ENCODE data around the gene WEE1.
"Not testable (repeated sequence)": the region's sequence is repeated elsewhere in the genome, so short reads cannot be mapped to it uniquely, and the experiment has no call there.

Gene WEE1

DNA sequence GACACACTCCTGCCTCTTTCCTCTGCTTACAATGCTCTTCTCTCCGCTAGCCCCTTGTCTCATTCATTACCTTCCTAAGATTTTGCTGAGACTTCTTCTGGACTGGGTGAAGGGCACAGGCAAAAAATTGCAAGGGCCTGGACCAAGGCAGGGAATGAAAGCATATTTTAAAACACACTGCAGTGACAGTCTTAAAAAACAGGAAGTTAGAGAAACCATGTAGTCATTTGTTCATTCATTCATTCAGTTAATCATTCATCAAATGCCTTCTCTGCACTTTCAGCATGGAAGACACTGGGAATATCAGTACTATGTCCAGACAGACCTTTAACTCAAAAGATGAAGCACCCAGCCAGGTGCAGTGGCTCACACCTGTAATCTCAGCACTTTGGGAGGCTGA lies 45.5 kb downstream of the WEE1 start:
- DNase-seq (ENCODE audit: extremely low read depth in 1 of 2, low read depth in 1 of 2): no peak

DNA sequence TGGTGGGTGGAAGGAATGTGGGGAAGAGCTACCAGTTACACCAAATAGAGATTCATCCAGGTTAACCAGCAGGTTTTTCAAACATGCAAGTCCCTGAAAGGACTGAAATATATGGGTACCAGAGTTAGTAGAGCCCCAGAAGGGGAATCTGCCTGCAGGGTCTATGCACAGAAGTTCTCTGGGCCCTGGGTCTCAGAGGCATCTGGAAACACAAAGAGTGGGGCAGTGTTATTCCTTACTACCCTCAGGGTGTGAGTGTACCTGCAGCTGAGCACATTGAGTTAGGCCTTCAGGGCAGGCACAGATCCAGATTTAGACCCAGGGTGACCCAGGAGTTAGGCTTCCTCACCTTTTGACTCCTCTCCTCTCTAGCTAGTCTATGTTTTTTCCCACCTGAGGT lies 46.5 kb downstream of the WEE1 start:
- DNase-seq (ENCODE audit: extremely low read depth in 1 of 2, low read depth in 1 of 2): no peak

DNA sequence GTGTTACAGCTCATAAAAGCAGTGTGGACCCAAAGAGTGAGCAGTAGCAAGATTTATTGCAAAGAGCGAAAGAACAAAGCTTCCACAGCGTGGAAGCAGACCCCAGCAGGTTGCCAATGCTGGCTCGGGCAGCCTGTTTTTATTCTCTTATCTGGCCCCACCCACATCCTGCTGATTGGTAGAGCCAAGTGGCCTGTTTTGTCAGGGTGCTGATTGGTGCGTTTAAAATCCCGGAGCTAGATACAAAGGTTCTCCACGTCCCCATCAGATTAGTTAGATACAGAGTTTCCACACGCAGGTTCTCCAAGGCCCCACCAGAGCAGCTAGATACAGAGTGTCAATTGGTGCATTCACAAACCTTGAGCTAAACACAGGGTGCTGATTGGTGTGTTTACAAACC lies 48.9 kb downstream of the WEE1 start:
- not testable (repeated sequence) for DNase-seq (ENCODE audit: extremely low read depth in 1 of 2, low read depth in 1 of 2)

DNA sequence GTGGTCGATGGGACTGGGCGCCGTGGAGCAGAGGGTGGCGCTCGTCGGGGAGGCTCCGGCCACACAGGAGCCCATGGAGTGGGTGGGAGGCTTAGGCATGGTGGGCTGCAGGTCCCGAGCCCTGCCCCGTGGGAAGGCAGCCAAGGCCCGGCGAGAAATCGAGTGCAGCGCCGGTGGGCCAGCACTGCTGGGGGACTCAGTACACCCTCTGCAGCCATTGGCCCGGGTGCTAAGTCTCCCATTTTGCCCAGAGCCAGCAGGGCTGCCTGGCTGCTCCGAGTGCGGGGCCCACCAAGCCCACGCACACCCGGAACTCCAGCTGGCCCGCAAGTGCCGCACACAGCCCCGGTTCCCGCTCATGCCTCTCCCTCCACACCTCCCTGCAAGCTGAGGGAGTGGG lies 49.6 kb downstream of the WEE1 start:
- not testable (repeated sequence) for DNase-seq (ENCODE audit: extremely low read depth in 1 of 2, low read depth in 1 of 2)

DNA sequence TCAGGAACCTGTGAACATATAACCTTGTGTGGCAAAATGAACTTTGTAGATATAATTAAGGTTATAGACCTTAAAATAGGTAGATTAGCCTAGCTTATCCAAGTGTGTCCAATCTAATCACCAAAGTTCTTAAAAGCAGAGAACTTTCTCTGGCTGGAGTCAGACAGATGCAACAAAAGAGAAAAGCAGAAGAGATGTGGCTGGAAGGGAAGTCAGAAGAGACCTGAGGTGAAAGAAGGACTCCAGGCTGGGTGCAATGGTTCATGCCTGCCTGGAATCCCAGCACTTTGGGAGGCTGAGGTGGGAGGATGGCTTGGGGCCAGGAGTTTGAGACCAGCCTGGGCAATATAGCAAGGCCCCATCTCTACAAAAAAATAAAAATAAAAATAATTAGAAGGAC lies 51.0 kb downstream of the WEE1 start:
- DNase-seq (ENCODE audit: extremely low read depth in 1 of 2, low read depth in 1 of 2): no peak

DNA sequence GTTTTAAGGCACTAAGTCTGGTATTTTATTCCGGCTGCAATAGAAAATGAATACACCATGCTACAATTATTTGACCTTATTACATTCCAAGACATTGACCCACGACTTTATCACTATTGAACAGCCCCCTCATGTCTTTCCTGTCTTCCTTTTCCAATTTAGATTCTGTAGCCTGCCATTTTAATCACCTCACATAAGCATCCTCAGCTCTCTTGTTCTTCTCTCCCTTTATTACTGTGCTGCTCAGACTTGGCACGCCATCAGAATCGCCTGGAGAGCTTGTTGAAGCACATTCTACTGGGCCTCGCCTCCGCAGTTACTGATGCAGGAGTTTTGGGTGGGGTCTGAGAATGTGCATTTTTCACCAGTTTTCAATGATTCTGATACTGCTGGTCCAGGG lies 51.7 kb downstream of the WEE1 start:
- DNase-seq (ENCODE audit: extremely low read depth in 1 of 2, low read depth in 1 of 2): no peak

DNA sequence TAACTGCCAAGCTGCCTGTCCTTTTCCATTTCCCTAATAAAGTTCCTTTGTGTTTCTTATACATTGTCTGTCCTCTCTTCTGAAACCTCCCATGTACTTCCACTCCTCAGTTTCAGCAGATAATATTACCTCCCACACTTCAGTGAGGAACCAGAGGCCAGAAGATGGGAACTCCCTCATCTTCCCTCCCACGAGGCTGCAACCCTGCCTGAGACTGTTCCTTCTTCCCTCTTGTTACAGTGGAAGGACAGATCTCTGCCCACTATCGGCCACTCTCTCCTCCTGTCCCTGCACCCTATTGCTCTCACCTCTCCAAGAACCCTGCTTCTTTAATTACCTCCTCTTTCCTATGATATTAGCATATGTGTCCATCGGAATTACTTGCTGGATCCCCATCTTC lies 52.3 kb downstream of the WEE1 start:
- no peak for DNase-seq (ENCODE audit: extremely low read depth in 1 of 2, low read depth in 1 of 2)

DNA sequence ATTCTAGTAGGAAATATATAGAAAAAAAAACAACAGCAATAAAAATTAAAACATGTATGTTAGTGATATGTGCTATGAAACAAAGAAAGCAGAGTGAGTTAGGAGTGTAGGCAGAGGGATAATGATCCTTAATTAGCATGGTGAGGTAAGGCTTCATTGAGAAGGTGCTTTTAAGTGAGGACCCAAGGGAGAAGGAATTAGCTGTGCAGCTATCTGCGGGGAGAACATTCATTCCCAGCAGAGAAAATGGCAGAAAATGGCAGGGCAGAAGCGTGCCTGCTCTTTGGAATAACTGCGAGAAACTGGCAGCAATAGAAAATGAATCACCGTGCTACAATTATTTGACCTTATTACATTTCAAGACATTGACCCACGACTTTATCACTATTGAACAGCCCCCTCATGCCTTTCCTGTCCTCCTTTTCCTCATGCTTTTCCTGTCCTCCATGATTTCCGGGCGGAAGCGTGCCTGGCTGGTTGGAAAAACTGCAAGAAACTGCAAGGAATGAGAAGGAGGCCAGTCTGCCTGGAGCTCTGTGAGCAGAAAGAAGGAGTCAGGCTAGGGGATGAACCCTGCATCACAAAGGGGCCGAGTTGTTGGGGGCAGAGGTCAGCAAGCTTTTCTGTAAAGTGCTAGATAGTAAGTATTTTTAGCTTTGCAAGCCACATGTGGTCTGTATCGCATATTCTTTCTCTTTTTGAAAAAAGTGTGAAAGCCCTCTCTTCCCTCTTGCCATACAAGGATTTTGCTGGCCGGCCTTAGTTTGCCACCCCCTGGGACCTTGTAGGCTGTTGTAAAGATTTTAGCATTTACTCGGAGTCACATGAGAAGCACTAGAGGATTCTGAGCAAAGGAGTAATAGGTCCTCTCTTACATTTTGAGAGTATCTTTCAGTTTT lies 53.3 kb downstream of the WEE1 start:
- no peak for DNase-seq (ENCODE audit: extremely low read depth in 1 of 2, low read depth in 1 of 2)

DNA sequence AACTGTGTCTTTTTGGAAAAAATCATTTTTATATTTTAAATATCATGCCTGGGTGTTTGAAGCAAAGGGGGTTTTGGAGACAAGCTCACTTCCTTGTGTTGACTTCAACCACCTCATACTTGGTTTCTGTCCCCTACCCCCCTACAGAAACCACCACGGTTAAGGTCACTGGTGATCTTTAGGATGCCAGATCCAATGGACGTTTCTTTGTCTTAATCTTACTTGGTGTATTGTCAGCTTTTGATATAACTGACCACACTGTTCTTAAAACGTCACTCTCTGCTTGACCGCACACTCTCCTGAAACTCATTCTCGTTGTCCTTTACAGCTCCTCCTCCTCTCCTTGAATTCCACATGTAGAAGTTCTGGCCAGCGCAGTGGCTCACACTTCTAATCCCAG lies 55.6 kb downstream of the WEE1 start:
- no peak for DNase-seq (ENCODE audit: extremely low read depth in 1 of 2, low read depth in 1 of 2)

DNA sequence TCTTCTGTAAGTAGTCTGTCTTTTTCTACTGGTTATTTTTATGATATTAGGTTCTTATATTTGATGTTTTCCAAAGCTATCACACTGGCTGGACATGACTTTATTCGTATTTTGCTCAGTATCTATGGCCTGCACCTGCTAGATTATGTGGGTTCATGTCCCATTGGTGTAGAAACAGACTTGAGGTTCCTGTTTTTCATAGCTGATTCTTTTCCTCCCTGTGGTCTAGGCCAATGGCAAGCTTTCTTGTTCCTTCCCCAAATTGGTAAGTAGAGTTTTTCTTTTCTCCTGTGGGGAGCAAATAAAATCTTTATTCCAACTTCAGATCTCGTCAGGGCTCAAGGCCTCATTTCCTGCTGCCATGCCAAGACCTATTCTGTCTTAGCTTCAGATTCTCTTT lies 60.2 kb downstream of the WEE1 start:
- no peak for DNase-seq (ENCODE audit: extremely low read depth in 1 of 2, low read depth in 1 of 2)

DNA sequence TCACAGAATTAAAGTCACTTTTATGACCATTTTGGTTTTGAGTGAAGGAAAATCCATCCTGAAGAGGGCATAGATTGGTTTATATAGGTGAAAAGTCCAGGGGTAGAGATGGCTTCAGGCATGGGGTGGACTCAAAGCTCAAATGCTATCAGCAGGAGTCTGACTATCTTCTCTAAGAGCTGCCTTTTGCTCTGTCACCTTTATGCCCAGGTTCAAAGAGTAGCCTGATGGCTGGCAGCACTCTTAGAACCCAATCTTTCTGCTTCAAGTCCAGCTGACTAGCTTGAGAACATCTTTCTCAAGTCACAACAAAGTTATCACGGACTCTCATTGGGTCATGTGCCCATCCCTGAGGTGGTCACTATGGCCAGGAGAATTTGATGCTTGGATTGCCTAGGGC lies 63.2 kb downstream of the WEE1 start:
- DNase-seq (ENCODE audit: extremely low read depth in 1 of 2, low read depth in 1 of 2): no peak

DNA sequence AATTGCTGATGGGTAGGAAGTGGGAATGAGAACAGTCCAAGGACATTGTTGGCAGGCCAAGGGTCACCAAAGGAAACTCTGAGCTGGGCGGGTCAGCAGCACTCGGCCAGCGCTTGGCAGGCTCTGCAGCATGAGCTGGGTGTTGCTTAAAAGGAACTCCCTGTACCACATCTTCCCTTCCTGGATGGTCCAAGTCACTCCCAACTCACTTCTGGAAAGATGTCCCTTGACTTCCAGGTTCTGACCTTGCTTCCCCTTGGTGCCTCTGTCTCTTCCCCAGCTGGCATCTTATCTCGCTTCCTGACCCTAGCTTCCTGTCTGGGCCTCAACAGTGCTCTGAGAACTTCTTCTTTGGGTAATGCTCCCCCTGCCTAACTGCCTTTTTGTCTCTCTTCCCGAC lies 65.6 kb downstream of the WEE1 start:
- no peak for DNase-seq (ENCODE audit: extremely low read depth in 1 of 2, low read depth in 1 of 2)

All from activated CD8-positive, alpha-beta memory T cell treated with anti-CD3 and anti-CD28 coated beads for 1 hour (primary cell).